HG02571 (cell line): Measurements from ENCODE around the gene PHKG2.

Experiments
- ATAC-seq: cut with Tn5 transposase; IDR thresholded peaks from one replicate; pipeline ENCODE4 v1.9.1; 2021; ENCODE audit warnings: mild to moderate bottlenecking, moderate library complexity; ENCODE audit not compliant: unreplicated experiment

PHKG2 gene

GRCh38 chr16:30755955-30756780, 7.9 kb downstream of the PHKG2 start:
- no peak for ATAC-seq

- ATAC-seq = no peak
Measured at GRCh38 chr16:30756781-30757100, 8.5 kb downstream of the PHKG2 start.

GRCh38 chr16:30757316-30757715, 9.1 kb downstream of the PHKG2 start:
- no peak for ATAC-seq

- no peak for ATAC-seq
Measured at GRCh38 chr16:30758988-30759491, 10.8 kb downstream of the PHKG2 start.

GRCh38 chr16:30760001-30760559, 11.9 kb downstream of the PHKG2 start:
- no peak for ATAC-seq

- no peak for ATAC-seq
Measured at GRCh38 chr16:30760577-30761426, 12.6 kb downstream of the PHKG2 start.

- peak; percentile 23 for ATAC-seq
Measured at GRCh38 chr16:30761427-30761927, 13.3 kb downstream of the PHKG2 start.

- peak; percentile 86 for ATAC-seq
Measured at GRCh38 chr16:30761928-30762902, 14.0 kb downstream of the PHKG2 start, which contains the start of the genes CFAP119 and RNF40. Gene CFAP119, minus strand, starts transcription at chr16:30762062. Its CDS starts 314 bp downstream, at chr16:30761748. Gene RNF40, plus strand, starts transcription at chr16:30762322. Its CDS starts 224 bp downstream, at chr16:30762546.

- no peak for ATAC-seq
Measured at GRCh38 chr16:30762991-30763725, 14.9 kb downstream of the PHKG2 start.

- ATAC-seq = no peak
Measured at GRCh38 chr16:30764086-30764485, 15.9 kb downstream of the PHKG2 start.

- no peak for ATAC-seq
Measured at GRCh38 chr16:30764816-30765465, 16.7 kb downstream of the PHKG2 start.

GRCh38 chr16:30766206-30766932, 18.1 kb downstream of the PHKG2 start:
- no peak for ATAC-seq

- ATAC-seq = no peak
Measured at GRCh38 chr16:30766933-30767284, 18.7 kb downstream of the PHKG2 start.

GRCh38 chr16:30767767-30768465, 19.7 kb downstream of the PHKG2 start:
- ATAC-seq = no peak

- ATAC-seq = no peak
Measured at GRCh38 chr16:30768583-30769181, 20.5 kb downstream of the PHKG2 start.

GRCh38 chr16:30769379-30770089, 21.3 kb downstream of the PHKG2 start:
- ATAC-seq = no peak

GRCh38 chr16:30771726-30772125, 23.5 kb downstream of the PHKG2 start:
- ATAC-seq = no peak
